GM12874 (cell line): Measurements from ENCODE around the gene BTBD17.

Experiments
- CTCF ChIP-seq: IDR thresholded peaks from 2 replicates; pipeline ENCODE4 v1.5.1; 2011; ENCODE audit warnings: low read depth, mild to moderate bottlenecking, control low read depth, low read length, moderate library complexity; ENCODE audit not compliant: insufficient read depth

BTBD17 gene

DNA sequence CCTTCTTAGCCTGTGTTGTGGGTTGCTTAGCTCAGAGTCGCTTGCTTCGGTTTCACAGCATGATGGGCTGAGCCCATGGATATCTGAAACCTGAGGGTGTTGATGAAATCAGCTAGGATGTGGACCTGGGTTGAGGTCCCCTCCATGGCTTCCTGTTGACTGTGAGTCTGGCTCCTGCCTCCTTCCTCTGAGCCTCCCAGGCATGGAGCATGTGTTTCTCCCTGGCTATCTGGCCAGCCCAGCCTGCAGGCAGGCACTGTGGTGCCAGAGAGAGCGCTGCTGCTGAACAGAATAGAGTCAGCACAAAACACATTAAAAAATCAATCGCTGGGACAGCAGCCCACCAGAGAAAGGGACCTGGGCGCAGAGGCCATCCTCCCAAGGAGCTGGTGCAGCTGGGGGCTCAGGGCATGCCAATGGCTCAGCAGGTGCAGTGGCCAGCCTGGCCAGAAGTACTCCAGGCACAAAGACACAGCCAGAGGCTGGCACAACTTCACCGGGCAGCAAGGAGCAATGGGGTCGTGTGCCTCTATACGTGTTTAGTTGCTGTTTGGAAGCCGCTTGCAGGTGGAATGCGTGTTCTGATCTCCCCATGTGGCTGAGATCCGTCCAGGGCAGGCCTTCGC, 42.0 kb upstream of the BTBD17 start:
- no peak for TF ChIP-seq CTCF

- TF ChIP-seq CTCF, result no peak
These were observed 40.4 kb upstream of the BTBD17 start for GRCh38 chr17:74402048-74402447.

- no peak for TF ChIP-seq CTCF
These were observed 34.9 kb upstream of the BTBD17 start for GRCh38 chr17:74396567-74396966.

- TF ChIP-seq CTCF, result no peak
These were observed 33.3 kb upstream of the BTBD17 start for GRCh38 chr17:74394977-74395376.

DNA sequence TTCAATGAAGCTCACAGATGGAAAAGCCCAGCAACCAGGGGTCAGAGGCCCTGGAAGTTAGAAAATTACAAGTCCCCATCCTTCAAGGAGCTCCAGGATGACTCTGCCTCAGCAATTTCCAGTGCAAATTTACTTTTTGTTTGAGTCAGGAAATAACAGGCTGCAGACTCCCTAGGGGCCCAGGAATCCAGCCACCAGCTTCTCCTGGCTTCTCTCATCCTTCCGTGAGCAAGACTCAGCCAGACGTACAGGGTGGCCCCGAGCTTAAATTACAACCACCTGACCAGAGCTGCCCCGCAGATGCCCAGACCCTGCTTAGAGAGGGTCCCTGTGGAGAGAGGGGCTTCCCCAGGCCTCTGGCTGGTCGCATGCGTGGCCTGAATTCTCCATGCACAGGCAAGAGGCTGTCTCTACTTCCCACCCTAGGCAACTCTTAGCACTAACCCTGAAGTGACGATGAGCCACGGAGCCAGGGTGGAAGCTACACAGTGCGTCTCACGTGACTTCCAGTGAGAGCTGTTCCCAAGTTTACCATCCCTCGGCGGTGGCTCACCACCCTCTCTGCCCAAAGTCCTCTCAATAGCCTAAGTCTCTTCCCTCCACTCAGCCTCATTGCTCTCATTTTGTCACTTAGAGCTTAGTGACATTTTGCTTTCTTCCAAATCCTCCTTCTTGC, 32.7 kb upstream of the BTBD17 start:
- TF ChIP-seq CTCF, result no peak

- TF ChIP-seq CTCF, result no peak
These were observed 31.8 kb upstream of the BTBD17 start for GRCh38 chr17:74393346-74393942.

GRCh38 chr17:74392848-74393247, 31.2 kb upstream of the BTBD17 start:
- TF ChIP-seq CTCF, result no peak
